SK-N-SH treated with all-trans-retinoic acid at 6 μM for 48 hours (cell line): ENCODE measurements around the gene CDK14.

Experiments used
- ATAC-seq: fragments of 200-7000 bp; cut with Tn5 transposase; 3 replicates; pipeline ENCODE4 v1.9.1; 2020; ENCODE audit warnings: mild to moderate bottlenecking, moderate library complexity
- ARNTL ChIP-seq: fragments of 450-650 bp; formaldehyde crosslinking; IDR thresholded peaks from 2 replicates; pipeline ENCODE4 v1.5.0; 2020; ENCODE audit warnings: low read depth, mild to moderate bottlenecking, moderate library complexity, borderline replicate concordance
- BACH2 ChIP-seq: fragments of 250-450 bp; sonication (Bioruptor Pico); IDR thresholded peaks from 2 replicates; pipeline ENCODE4 v1.9.0; 2021; ENCODE audit warnings: mild to moderate bottlenecking, borderline replicate concordance
- CSDC2 ChIP-seq: fragments of 250-450 bp; sonication (Bioruptor Pico); IDR thresholded peaks from 2 replicates; pipeline ENCODE4 v1.5.0; 2020; ENCODE audit warnings: mild to moderate bottlenecking, moderate library complexity
- ESRRG ChIP-seq: fragments of 250-450 bp; sonication (Bioruptor Pico); IDR thresholded peaks from 2 replicates; pipeline ENCODE4 v1.6.1; 2021; ENCODE audit warnings: mild to moderate bottlenecking
- GLIS3 ChIP-seq: fragments of 250-450 bp; sonication (Bioruptor Pico); IDR thresholded peaks from 2 replicates; pipeline ENCODE4 v1.5.0; 2020; ENCODE audit warnings: mild to moderate bottlenecking, moderate library complexity
- ISL1 ChIP-seq: fragments of 250-450 bp; sonication (Bioruptor Pico); IDR thresholded peaks from 2 replicates; pipeline ENCODE4 v2.1.2; 2022; ENCODE audit warnings: mild to moderate bottlenecking, moderate library complexity
- OSR1 ChIP-seq: fragments of 250-450 bp; sonication (Bioruptor Pico); IDR thresholded peaks from 2 replicates; pipeline ENCODE4 v1.8.0; 2022; ENCODE audit warnings: moderate library complexity, mild to moderate bottlenecking, inconsistent platforms
- PPARA ChIP-seq: fragments of 250-450 bp; sonication (Bioruptor Pico); IDR thresholded peaks from 2 replicates; pipeline ENCODE4 v1.5.0; 2020; ENCODE audit warnings: mild to moderate bottlenecking, borderline replicate concordance
- RARB ChIP-seq: fragments of 250-450 bp; sonication (Bioruptor Pico); IDR thresholded peaks from 2 replicates; pipeline ENCODE4 v1.8.0; 2021; ENCODE audit warnings: mild to moderate bottlenecking, moderate library complexity
- SNAI2 ChIP-seq: fragments of 250-450 bp; sonication (Bioruptor Pico); IDR thresholded peaks from 2 replicates; pipeline ENCODE4 v1.5.0; 2020; ENCODE audit warnings: mild to moderate bottlenecking, moderate library complexity
- TCF4 ChIP-seq: fragments of 250-450 bp; sonication (Bioruptor Pico); IDR thresholded peaks from 2 replicates; pipeline ENCODE4 v1.8.0; 2021; ENCODE audit warnings: mild to moderate bottlenecking, moderate library complexity, borderline replicate concordance
- TOX ChIP-seq: fragments of 250-450 bp; sonication (Bioruptor Pico); IDR thresholded peaks from 2 replicates; pipeline ENCODE4 v1.8.0; 2021; ENCODE audit warnings: mild to moderate bottlenecking, moderate library complexity, borderline replicate concordance
- ZC3H10 ChIP-seq: fragments of 250-450 bp; sonication (Bioruptor Pico); IDR thresholded peaks from 2 replicates; pipeline ENCODE4 v1.5.1; 2021; ENCODE audit warnings: mild to moderate bottlenecking, moderate library complexity
- ZFP3 ChIP-seq: fragments of 250-450 bp; sonication (Bioruptor Pico); IDR thresholded peaks from 2 replicates; pipeline ENCODE4 v1.5.0; 2020; ENCODE audit warnings: mild to moderate bottlenecking, moderate library complexity
- ZFP30 ChIP-seq: fragments of 450-650 bp; formaldehyde crosslinking; IDR thresholded peaks from 2 replicates; pipeline ENCODE4 v1.5.0; 2022; ENCODE audit warnings: mild to moderate bottlenecking, moderate library complexity
- ZNF565 ChIP-seq: fragments of 450-650 bp; formaldehyde crosslinking; conservative IDR thresholded peaks from 2 replicates; pipeline ENCODE4 v1.5.0; 2020; ENCODE audit warnings: low read depth, mild to moderate bottlenecking, moderate library complexity
- ZNF70 ChIP-seq: fragments of 450-650 bp; formaldehyde crosslinking; IDR thresholded peaks from 2 replicates; pipeline ENCODE4 v1.5.0; 2020; ENCODE audit warnings: mild to moderate bottlenecking, moderate library complexity
- ZNF8 ChIP-seq: fragments of 450-650 bp; formaldehyde crosslinking; IDR thresholded peaks from 2 replicates; pipeline ENCODE4 v1.5.0; 2020; ENCODE audit warnings: mild to moderate bottlenecking, moderate library complexity
- TF ChIP-seq, protein P1 (sequence below): fragments of 250-450 bp; sonication (Bioruptor Pico); IDR thresholded peaks from 2 replicates; pipeline ENCODE4 v1.8.0; 2021; ENCODE audit warnings: low read depth, mild to moderate bottlenecking, moderate library complexity, borderline replicate concordance
- TF ChIP-seq, protein P2 (sequence below): fragments of 250-450 bp; sonication (Bioruptor Pico); IDR thresholded peaks from 2 replicates; pipeline ENCODE4 v1.5.1; 2020; ENCODE audit warnings: low read depth, mild to moderate bottlenecking, moderate library complexity
- TF ChIP-seq, protein P3 (sequence below): fragments of 250-450 bp; sonication (Bioruptor Pico); IDR thresholded peaks from 2 replicates; pipeline ENCODE4 v1.8.0; 2020; ENCODE audit warnings: mild to moderate bottlenecking, moderate library complexity, borderline replicate concordance
- TF ChIP-seq, protein P4 (sequence below): fragments of 250-450 bp; sonication (Bioruptor Pico); IDR thresholded peaks from 2 replicates; pipeline ENCODE4 v1.5.0; 2020; ENCODE audit warnings: mild to moderate bottlenecking, moderate library complexity

CDK14 gene

DNA sequence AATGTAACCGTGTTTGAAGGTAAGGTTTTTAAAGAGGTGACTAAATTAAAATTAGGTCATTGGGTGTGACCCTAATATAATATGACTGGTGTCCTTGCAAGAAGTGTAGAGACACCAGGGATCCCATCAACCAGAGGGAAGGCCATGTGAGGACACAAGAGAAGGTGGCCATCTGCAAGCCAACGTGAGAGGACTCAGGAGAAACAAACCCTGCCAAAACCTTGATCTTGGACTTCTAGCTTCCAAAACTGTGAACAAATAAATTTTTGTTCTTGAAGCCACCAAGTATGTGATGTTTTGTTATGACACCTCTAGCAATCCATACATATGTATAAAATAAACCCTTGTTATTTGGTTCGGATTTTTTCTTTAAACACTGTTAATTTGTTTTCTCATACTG lies 144.3 kb downstream of the CDK14 start:
- ATAC-seq: no peak
- TF ChIP-seq, protein P1, sequence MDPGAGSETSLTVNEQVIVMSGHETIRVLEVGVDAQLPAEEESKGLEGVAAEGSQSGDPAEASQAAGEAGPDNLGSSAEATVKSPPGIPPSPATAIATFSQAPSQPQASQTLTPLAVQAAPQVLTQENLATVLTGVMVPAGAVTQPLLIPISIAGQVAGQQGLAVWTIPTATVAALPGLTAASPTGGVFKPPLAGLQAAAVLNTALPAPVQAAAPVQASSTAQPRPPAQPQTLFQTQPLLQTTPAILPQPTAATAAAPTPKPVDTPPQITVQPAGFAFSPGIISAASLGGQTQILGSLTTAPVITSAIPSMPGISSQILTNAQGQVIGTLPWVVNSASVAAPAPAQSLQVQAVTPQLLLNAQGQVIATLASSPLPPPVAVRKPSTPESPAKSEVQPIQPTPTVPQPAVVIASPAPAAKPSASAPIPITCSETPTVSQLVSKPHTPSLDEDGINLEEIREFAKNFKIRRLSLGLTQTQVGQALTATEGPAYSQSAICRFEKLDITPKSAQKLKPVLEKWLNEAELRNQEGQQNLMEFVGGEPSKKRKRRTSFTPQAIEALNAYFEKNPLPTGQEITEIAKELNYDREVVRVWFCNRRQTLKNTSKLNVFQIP (CRISPR knock-in tag): no peak
- no peak for TF ChIP-seq PPARA (CRISPR knock-in tag)
- TF ChIP-seq ARNTL (CRISPR knock-in tag): no peak
- TF ChIP-seq CSDC2 (CRISPR knock-in tag): no peak
- TF ChIP-seq, protein P2, sequence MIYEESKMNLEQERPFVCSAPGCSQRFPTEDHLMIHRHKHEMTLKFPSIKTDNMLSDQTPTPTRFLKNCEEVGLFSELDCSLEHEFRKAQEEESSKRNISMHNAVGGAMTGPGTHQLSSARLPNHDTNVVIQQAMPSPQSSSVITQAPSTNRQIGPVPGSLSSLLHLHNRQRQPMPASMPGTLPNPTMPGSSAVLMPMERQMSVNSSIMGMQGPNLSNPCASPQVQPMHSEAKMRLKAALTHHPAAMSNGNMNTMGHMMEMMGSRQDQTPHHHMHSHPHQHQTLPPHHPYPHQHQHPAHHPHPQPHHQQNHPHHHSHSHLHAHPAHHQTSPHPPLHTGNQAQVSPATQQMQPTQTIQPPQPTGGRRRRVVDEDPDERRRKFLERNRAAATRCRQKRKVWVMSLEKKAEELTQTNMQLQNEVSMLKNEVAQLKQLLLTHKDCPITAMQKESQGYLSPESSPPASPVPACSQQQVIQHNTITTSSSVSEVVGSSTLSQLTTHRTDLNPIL (CRISPR knock-in tag): no peak
- TF ChIP-seq SNAI2 (CRISPR knock-in tag): no peak
- no peak for TF ChIP-seq ZNF70
- TF ChIP-seq, protein P3, sequence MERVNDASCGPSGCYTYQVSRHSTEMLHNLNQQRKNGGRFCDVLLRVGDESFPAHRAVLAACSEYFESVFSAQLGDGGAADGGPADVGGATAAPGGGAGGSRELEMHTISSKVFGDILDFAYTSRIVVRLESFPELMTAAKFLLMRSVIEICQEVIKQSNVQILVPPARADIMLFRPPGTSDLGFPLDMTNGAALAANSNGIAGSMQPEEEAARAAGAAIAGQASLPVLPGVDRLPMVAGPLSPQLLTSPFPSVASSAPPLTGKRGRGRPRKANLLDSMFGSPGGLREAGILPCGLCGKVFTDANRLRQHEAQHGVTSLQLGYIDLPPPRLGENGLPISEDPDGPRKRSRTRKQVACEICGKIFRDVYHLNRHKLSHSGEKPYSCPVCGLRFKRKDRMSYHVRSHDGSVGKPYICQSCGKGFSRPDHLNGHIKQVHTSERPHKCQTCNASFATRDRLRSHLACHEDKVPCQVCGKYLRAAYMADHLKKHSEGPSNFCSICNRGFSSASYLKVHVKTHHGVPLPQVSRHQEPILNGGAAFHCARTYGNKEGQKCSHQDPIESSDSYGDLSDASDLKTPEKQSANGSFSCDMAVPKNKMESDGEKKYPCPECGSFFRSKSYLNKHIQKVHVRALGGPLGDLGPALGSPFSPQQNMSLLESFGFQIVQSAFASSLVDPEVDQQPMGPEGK (CRISPR knock-in tag): no peak
- TF ChIP-seq ISL1 (CRISPR knock-in tag): no peak
- TF ChIP-seq ESRRG (CRISPR knock-in tag): no peak
- TF ChIP-seq ZNF565 (CRISPR knock-in tag): no peak
- TF ChIP-seq, protein P4, sequence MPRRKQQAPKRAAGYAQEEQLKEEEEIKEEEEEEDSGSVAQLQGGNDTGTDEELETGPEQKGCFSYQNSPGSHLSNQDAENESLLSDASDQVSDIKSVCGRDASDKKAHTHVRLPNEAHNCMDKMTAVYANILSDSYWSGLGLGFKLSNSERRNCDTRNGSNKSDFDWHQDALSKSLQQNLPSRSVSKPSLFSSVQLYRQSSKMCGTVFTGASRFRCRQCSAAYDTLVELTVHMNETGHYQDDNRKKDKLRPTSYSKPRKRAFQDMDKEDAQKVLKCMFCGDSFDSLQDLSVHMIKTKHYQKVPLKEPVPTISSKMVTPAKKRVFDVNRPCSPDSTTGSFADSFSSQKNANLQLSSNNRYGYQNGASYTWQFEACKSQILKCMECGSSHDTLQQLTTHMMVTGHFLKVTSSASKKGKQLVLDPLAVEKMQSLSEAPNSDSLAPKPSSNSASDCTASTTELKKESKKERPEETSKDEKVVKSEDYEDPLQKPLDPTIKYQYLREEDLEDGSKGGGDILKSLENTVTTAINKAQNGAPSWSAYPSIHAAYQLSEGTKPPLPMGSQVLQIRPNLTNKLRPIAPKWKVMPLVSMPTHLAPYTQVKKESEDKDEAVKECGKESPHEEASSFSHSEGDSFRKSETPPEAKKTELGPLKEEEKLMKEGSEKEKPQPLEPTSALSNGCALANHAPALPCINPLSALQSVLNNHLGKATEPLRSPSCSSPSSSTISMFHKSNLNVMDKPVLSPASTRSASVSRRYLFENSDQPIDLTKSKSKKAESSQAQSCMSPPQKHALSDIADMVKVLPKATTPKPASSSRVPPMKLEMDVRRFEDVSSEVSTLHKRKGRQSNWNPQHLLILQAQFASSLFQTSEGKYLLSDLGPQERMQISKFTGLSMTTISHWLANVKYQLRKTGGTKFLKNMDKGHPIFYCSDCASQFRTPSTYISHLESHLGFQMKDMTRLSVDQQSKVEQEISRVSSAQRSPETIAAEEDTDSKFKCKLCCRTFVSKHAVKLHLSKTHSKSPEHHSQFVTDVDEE (CRISPR knock-in tag): no peak
- TF ChIP-seq, all 23 proteins: peak for 0

DNA sequence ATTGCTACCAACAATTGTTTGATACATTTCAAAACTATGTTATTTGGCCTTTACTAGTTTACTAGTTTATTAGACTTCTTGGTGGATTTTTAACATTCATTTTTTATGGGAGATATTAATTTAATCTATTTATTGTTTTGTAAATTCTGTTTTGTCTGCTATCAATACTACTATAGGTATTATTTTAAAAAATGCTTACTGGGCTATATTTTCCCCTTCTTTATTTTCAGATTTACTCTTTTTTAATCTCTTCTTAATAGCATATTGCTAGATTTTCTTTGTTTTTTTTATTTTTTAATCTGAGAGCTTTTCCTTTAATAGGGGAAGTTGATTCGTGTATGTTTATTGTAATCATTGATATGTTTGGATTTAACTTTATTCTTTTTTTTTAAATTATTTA lies 147.5 kb downstream of the CDK14 start:
- TF ChIP-seq ZNF70: no peak
- no peak for TF ChIP-seq BACH2
- TF ChIP-seq PPARA (CRISPR knock-in tag): no peak
- no peak for TF ChIP-seq CSDC2 (CRISPR knock-in tag)
- TF ChIP-seq GLIS3: no peak
- TF ChIP-seq ESRRG (CRISPR knock-in tag): no peak
- no peak for TF ChIP-seq TOX (CRISPR knock-in tag)
- no peak for TF ChIP-seq ZC3H10
- TF ChIP-seq, protein P1 (CRISPR knock-in tag): no peak
- TF ChIP-seq, protein P2 (CRISPR knock-in tag): no peak
- no peak for TF ChIP-seq ZNF565 (CRISPR knock-in tag)
- TF ChIP-seq ARNTL (CRISPR knock-in tag): no peak
- TF ChIP-seq ZFP30 (CRISPR knock-in tag): no peak
- TF ChIP-seq SNAI2 (CRISPR knock-in tag): no peak
- no peak for TF ChIP-seq RARB (CRISPR knock-in tag)
- TF ChIP-seq ISL1 (CRISPR knock-in tag): no peak
- TF ChIP-seq ZFP3 (CRISPR knock-in tag): no peak
- no peak for TF ChIP-seq OSR1 (CRISPR knock-in tag)
- TF ChIP-seq ZNF8 (CRISPR knock-in tag): no peak
- TF ChIP-seq TCF4 (CRISPR knock-in tag): no peak
- ATAC-seq: no peak
